DOHH2 (cell line): ENCODE data around the gene ACOT4.
"Not testable (repeated sequence)": the region's sequence is repeated elsewhere in the genome, so short reads cannot be mapped to it uniquely, and the experiment has no call there.

ENCODE experiments used
- CTCF ChIP-seq: fragments of 200-600 bp; sonication (generic); IDR thresholded peaks from one replicate; pipeline ENCODE4 v1.5.1; 2014; ENCODE audit warnings: antibody characterized with exemption, mild to moderate bottlenecking, low read depth, low read length; ENCODE audit not compliant: poor library complexity, severe bottlenecking
- EZH2phosphoT487 ChIP-seq: fragments of 200-600 bp; sonication (generic); IDR thresholded peaks from 2 replicates; pipeline ENCODE4 v1.6.1; 2017; ENCODE audit warnings: borderline replicate concordance, mild to moderate bottlenecking, antibody characterized with exemption, low read length, moderate library complexity, mixed read lengths

DNA sequence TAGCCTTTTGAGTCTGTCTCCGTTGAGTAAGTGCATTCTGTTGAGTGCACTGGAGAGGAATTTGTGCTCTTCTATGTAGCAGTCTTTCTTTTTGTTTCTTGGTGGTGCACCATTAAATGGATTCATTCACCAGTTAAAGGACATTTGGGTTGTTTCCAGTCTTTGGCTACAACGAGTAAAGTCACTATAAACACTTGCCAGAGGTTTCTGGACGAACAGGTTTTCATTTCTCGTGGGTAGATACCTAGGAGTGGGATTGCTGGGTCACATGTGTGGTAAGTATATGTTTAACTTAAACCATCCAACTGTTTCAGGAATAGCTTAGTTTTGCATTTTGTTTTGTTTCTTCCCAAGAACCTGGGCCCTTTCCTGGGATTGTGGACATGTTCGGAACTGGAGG lies 18.6 kb upstream of the ACOT4 start:
- not testable (repeated sequence) for TF ChIP-seq CTCF, EZH2phosphoT487
